Fibroblast of the aortic adventitia (primary cell): ENCODE data around the gene RRH. TPM values are rescaled to one million over a fixed set of nuclear protein-coding genes. Genes with fewer than 3 reads are reported as not detected.

Experiments
- DNase-seq: peaks from one replicate; pipeline ENCODE4 v3.0.0-alpha.2; 2010; ENCODE audit warnings: low read depth
- H3K4me3 ChIP-seq: 2 replicates; pipeline ENCODE4 v1.5.1; 2011; ENCODE audit warnings: low read depth, mild to moderate bottlenecking, control low read depth, low read length, moderate library complexity
- total RNA-seq: library from RNA; depleted of rRNA; stranded (reverse); fragments of >200 nt; gene quantifications from 2 replicates; pipeline ENCODE4 v1.2.3, GENCODE V29; 2012; ENCODE audit warnings: low replicate concordance
- TF ChIP-seq, protein P1 (sequence below): IDR thresholded peaks from 2 replicates; pipeline ENCODE4 v1.5.1; 2011; ENCODE audit warnings: mild to moderate bottlenecking, low read length, control low read depth, inconsistent platforms; ENCODE audit not compliant: insufficient read depth

RRH gene
- total RNA-seq, 1 donor: 0.09 TPM

DNA sequence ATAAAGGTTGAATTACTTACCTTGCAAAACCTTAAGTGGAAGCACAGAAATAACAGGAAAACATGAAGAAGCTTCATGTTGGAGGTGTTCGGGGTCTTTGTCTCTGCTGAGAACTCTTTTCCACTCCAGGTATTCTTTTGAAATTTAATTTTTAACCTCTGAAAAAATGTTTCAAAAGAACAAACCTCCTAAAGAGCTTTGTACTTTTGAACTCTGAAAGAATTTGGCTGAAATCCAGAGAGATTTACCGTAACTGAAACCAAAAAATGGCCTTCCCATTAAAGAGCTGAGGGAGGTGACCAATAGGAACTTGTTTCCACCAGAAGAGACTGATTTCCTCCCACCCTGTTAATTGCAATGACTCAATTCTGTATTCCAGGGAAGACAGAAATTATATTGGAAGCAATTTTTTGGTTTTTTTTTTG, 25.9 kb upstream of the RRH start, which contains the start of gene CFI:
CFI (minus strand) TSS at position 105 of the 425 bp plus-strand sequence; CDS start at position 77, 28 bp downstream.
- TF ChIP-seq, protein P1, sequence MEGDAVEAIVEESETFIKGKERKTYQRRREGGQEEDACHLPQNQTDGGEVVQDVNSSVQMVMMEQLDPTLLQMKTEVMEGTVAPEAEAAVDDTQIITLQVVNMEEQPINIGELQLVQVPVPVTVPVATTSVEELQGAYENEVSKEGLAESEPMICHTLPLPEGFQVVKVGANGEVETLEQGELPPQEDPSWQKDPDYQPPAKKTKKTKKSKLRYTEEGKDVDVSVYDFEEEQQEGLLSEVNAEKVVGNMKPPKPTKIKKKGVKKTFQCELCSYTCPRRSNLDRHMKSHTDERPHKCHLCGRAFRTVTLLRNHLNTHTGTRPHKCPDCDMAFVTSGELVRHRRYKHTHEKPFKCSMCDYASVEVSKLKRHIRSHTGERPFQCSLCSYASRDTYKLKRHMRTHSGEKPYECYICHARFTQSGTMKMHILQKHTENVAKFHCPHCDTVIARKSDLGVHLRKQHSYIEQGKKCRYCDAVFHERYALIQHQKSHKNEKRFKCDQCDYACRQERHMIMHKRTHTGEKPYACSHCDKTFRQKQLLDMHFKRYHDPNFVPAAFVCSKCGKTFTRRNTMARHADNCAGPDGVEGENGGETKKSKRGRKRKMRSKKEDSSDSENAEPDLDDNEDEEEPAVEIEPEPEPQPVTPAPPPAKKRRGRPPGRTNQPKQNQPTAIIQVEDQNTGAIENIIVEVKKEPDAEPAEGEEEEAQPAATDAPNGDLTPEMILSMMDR: no peak
- peak within 1 kb of the TSS; percentile 49 for H3K4me3 ChIP-seq
- peak; percentile 84 for DNase-seq

DNA sequence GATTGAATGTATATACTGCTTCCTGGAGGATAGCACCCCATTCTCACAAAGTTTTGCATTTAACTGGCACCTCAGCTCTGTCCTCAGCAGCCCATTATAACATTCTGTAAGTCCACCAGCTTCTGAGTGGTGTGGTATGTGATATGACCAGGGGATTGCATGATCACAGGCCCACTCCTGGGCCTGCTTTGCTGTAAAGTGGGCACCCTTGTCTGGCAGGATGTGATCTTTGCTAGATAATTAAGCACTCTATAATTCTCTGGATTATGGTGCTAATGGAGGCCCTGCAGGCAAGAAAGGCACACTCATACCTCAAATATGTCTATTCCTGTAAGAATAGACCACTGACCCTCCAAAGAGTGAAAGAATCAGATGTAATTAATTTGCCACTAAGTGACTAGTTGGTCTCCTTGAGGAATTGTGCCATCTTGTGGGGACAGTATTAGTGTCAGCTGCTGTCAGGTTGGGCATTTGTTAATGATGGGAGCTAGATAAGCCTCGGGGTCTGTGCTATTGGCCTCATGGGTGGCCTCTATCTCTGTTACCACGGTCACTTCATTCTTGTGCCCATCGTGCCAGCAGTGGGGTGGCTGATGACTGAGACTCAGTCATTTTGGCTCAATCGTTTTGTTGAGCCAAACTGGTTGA, 23.7 kb upstream of the RRH start:
- peak; percentile 54 for DNase-seq
- TF ChIP-seq, protein P1: peak; percentile 27
- H3K4me3 ChIP-seq: no peak overlapping the region

DNA sequence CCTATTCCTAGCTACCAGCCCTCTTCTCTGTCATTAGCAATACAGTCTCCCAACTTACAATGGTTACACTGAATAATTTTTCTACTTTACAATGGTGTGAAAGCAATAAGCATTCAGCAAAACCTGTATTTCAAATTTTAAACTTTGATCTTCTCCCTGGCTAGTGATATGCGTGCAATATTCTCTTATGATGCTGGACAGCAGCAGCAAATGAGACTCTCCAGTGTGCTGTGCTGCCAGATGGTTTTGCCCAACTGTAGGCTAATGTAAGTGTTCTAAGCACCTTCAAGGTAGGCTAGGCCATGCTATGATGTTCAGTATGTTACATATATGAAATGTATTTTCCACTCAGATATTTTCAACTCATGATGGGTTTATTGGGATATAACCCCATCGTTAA, 18.1 kb upstream of the RRH start:
- TF ChIP-seq, protein P1: no peak
- DNase-seq: no peak
- no peak overlapping the region for H3K4me3 ChIP-seq

GRCh38 chr4:109810552-109811387, 17.0 kb upstream of the RRH start:
- no peak for DNase-seq
- H3K4me3 ChIP-seq: no peak overlapping the region
- TF ChIP-seq, protein P1: no peak

DNA sequence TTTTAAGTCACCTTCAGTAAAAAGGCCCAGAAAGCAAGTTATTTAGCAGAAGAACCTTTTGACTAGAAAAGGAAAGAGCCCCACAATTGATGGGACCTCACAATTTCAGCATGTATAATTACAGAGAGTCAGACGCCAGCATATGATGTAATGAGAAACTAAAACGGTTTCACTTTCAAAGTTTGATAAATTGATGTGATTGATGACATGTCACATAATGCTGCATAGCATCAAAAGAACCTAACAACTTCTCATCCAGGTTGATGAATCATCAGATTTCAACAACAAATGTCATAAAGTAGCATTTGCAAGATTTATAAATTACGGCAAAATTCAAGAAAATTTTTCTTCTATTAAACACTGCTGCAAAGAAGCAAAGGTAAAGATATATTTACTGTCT, 16.1 kb upstream of the RRH start:
- DNase-seq: no peak
- no peak overlapping the region for H3K4me3 ChIP-seq
- TF ChIP-seq, protein P1: no peak

DNA sequence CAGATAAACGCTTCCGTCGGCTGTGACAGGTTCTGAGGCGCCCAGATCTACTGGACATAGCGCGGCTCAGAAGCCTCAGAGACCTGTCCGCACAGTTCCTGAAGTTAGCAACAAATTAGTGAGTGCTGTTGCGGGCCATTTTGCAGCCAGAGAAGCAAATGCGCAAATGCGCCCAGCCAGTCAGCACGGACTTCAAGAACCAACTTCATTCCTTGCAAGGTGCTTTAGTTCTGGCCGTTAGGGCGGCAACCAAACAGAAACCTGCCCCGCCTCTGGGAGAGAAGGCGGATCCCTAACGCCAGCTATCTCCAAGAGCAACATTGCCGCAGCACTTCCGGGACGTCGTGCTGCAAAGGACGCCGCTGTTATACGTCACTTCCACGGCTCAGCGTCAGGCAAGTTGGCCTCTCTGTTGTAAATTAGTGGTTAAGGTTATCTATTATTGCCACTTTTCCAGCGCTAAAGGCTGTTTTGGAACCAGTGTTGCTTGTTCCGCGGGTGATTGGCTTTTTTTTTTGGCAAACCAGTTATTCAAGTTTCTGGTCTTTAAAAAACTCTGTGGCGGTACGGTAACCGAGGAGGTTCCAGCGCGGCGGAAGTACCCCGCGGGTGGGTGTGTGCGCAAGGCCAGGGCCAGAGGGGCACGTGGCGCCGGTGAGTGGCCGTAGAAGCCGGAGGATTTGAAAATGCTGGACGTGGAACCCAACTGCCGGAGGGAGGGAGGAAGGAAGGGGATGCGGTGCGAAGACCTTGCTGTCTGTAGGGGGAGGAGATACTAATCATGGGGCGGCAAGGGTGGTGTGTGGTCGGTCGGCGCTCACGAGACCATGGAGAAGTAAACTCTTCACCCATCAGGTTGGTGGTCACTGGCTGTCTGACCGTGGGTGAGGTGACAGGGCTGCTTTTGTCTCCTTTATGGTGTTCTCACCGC, 12.4 kb upstream of the RRH start, which contains the start of gene GAR1:
GAR1 (plus strand) TSS at position 612 of the 931 bp plus-strand sequence. CDS start 403 bp downstream, outside the sequence.
- peak within 1 kb of the TSS; percentile 99 for H3K4me3 ChIP-seq
- peak; percentile 90 for DNase-seq
- TF ChIP-seq, protein P1: no peak
